HT1080 (cell line): ENCODE data around the gene MYO1D. TPM values are rescaled to one million over a fixed set of nuclear protein-coding genes. Genes with fewer than 3 reads are reported as not detected.
"Not testable (repeated sequence)": the region's sequence is repeated elsewhere in the genome, so short reads cannot be mapped to it uniquely, and the experiment has no call there.

ENCODE experiments used
- DNase-seq: peaks from one replicate; pipeline ENCODE4 v3.0.0-alpha.2; 2015; ENCODE audit warnings: low read depth
- total RNA-seq: library from RNA; depleted of rRNA; stranded (reverse); fragments of >200 nt; shearing (Covaris generic); gene quantifications from 2 replicates; pipeline ENCODE4 v1.2.3, GENCODE V29; 2014

Gene MYO1D
- total RNA-seq, 1 experiment from 2014 or later = 4.5 TPM

DNA sequence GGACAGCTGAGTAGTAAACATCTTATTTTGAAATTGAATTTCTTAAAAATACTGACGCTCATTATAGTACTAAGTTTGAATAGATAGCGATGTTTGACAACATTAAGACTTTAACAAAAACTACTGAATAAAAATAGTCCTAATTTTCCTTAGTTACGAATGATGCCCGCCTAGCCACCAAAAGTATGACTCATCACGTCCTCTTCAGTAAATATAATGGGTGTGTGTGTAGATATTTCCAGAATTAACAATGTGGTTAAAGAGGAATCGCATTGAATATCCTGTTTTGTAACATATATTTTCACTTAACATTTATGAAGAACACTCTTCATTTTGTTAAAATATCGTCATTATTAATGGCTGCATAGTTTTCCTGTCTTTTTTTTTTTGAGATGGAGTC is 187.6 kb downstream of the MYO1D start:
- DNase-seq = peak; percentile 21

DNA sequence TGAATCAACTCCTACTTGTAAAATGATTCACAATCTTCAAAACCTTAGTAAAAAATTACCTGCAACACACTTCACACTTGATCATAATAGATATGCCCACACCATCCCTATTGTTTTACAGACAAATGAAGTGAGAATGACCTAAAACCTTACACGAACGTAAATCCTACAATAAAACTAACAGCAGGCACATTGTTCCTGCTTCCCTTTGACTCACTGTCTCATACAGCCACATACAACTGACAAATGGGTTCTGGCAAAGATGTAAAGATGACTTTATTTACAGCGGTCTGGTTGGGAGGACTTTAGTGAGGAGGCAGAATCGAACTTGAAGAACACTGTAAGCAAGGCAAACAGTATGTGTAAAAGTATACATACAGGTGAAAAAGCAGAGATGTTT is 188.7 kb downstream of the MYO1D start:
- peak; percentile 10 for DNase-seq

DNA sequence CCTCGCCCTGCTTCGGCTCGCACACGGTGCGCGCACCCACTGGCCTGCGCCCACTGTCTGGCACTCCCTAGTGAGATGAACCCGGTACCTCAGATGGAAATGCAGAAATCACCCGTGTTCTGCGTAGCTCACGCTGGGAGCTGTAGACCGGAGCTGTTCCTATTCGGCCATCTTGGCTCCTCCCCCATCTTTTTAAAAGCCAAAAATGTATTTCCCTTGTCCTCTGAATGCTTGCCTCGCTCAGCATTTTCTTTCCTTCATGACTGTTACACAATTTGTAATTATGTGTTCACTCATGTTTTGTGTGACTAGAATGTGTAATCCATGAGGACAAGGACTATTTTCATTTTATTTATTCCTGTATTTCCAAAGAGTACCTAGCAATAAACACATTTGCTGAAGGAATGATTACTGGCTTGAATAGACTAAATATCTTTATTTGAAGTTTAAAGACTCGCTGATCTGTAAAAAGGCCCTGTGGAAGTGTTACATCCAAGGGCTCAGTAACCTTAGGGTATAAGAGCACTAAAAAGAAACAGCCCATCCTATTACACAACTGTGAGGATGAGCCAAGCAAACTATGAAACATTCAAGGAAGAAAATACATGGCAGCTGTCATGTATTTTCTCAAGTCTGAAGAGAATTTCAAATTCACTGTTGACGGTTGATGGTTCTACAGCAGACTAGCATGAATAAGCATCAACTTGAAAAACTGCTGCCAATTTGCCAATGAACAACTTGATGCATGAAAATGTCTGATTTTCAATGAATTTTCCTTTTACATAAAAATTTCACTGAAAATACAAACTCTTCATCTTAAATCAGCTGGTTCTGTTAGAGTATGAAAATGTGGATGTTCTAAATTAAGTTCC is 192.6 kb downstream of the MYO1D start:
- no peak for DNase-seq

DNA sequence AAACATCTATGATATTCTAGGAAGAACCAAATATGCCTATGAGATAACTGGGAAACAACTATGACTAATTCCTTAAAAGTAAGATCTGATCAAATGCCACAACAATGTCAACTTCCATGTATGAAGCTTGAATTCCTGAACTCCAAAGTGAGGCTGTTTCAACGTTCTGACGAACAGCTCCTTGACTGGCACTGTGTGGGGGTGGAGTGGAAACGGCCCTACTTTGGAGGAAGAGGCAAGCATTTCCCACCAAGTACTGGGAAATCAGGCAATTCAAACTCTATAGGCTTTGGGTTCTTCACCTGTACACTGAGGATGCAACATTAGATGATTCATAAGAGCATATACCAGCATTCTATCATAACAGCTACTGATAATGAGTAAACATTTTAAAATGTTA is 203.0 kb downstream of the MYO1D start:
- DNase-seq = no peak

DNA sequence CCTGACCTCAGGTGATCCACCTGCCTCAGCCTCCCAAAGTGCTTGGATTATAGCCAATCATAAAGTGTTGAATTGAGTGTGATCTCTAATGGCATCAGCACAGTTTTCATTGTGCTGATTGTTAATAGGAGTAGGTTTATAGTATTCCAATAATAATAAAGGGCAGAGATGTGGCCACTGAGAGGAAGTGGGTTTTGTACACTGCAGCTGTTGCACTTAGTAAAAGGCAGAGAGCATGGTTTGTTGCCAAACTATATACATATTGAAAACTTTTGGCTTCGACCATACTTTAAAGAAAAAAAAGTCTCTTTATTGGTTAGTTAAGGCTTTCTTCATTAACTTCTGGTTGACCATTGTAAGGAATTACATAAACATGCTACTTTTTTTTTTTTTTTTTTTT is 204.2 kb downstream of the MYO1D start:
- DNase-seq = no peak

DNA sequence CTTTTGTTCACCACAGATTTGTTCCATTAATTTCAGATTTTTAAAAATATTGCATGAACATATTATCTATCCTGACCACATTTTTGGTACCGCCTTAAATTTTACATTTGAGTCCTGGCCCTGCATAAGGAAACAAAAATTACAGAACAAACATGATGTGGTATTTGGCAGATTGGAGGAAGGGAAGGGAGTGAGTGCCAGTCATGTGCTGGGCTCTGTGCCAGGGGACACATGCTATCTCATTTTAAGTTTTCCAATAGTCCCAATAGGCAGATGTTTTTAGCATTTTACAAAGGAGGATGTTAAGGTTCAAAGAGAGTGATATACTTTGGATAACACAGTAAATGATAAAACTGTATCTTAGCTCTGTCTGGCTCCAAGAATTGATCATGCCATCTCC is 205.0 kb downstream of the MYO1D start:
- DNase-seq = no peak

DNA sequence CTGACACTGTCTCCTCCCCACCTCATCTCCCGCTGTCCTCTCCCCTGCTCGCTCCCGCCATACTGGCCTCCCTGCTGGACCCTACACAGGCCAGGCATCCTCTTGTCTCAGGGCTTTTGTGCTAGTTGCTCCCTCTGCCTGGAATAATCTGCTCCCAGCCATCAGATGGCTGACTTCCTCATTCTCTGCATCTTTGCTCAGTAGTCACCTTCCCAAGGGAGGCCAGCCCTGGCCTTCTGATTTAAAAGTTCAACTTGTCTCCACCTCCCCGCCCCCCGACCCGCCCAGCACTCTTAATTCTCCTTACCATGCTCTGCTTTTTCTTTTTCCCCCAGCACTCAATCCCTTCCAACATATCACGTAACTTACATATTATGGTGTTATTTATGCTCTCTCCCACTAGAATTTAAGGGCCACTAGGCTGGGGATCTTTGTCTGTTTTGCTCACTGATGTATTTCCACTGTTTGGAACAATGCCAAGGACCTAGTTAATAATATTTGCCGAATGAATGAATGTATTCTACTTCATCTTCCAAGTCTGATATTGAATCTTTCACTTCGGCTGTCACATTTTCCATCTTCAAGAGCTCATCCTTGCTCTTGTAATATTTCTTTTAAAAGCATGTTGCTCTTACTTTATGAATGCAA is 211.9 kb downstream of the MYO1D start:
- no peak for DNase-seq

DNA sequence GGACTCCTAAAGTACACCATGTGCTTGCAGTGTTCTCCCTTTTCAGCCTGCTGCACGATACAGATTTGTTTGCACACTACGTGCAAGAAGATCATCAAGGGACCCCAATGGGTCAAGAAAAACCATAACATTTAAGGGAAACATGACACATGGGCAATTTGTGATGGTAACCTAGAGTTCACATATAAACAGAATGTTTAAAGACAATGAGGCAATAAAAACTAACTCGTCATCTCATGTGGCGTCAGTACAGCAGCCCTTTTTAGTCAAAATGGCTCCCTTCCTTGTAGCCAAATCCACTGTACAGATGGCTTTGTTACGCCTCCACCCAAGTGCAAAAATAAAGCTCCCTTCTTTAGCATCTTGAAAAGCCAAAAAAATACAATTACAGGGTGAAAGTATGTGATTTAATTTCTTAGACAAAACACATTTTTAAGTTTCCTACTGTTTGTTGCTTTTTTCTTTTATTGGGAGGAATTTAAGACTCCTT is 216.4 kb downstream of the MYO1D start:
- DNase-seq = no peak

DNA sequence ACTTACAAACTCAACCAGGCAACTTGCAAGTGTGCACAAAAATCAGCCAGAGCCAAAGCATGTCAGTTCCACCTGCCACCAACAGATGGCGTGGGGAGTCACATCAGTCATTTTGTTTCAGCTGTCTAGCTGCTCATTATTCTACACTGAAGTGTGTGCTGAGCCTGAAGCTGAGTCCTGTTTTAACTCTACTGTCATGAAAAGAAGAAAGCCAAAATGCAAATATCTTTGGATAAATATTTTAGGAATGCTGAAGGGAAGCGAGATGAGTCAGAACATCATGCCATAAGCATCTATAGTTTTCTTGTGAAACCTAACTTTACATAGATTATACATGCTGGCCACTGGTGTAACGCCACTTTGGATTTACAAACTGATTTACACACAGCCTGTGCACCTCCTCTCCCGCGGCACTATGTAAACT is 217.5 kb downstream of the MYO1D start:
- DNase-seq = peak; percentile 65

DNA sequence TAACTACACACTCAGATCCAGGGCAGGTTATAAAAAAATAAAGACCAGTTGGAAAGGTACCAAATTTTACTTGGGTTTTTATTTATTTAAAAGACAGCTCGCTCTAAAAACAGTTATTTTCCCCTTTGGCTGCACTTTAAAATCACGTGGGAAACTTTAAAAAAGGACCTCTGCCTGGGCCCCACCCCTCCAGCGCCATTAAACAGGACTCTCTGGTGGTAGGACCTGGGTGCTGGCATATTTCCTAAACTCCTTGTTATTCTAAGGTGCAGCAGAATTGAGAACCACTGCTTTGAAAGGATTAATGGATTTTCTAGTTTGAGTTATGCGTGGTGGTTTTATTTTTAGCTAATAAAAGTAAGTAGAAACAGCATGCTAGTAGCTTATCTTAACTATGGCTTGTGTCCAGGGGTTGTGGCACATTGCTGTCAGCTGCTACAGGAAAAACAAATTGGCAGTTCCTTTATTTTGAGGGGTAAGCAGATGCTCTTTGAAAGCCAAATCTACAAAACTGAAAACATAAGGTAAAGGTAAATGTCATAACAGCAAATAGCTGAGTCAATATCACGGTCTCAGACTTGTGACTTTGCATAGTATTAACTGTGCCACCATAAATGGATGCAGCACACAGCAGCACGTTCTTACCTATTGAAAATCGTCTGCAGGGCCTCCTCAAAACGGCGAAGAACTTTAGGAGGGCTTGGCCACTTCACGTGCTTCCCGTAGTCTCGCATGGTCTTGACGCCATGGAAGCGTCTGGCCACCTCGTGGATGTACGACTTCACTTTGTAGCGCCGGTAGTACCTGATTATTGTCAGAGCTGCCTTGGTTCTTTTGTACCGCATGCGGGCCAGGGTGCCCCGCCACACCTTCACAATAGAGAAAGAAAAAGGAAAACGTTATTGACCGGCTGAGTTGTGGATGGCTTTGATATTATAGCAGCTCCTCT is 218.2 kb downstream of the MYO1D start:
- DNase-seq = no peak

DNA sequence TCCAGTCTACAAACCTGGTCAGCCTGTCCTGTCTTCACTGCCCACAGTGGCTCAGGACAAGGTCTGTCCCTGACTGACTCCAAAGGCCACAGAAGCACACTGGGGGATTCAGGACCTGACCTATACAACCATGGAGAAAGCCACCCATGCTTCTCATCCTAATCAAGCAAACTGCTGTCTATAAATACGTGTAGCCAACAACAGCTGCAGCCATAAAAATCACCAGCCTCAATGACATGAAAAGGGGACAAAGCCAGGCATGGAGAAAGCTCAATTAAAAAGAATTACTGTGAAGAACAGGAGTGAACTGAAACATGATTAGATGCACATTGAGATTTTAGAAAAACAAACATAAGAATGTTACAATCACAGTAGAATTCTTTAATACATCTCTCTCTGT is 220.0 kb downstream of the MYO1D start:
- no peak for DNase-seq

DNA sequence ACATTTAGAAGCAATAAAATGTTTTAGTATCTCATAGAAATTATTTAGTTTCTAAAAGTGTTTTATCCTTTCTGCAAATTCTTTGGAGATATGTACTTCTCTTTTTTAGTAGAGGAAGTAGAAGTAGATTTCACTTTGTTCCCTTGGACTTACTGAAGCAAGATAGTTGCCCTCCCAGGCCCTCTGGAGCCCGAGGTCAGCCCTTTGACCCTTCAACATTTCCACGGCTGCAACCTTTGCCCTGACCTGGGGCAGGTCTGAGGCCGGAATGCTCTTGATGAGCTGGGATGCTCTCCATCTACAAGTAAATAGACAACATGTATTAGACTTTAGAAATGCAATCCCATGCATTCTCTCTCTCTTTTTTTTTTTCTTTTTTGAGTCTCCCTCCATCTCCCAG is 222.6 kb downstream of the MYO1D start:
- DNase-seq = no peak

DNA sequence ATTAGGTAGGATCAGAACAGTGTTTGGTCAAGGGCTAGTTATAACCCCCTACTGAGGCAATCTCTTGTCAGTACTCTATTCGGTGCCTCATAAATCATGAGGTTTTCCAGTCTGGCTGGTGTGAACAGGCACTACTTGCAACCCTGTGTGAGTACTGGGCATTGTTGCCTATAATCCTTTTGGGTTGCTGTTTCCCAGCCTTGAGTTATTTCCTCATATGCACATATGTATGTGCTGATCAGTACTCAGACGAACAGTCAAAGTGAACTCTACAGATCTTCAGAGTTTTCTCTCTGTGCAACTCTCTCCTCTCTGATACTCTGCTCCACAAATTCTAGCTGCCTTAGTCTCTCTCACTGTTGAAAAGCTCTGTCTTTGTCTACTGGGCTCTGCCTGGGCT is 225.8 kb downstream of the MYO1D start:
- no peak for DNase-seq

DNA sequence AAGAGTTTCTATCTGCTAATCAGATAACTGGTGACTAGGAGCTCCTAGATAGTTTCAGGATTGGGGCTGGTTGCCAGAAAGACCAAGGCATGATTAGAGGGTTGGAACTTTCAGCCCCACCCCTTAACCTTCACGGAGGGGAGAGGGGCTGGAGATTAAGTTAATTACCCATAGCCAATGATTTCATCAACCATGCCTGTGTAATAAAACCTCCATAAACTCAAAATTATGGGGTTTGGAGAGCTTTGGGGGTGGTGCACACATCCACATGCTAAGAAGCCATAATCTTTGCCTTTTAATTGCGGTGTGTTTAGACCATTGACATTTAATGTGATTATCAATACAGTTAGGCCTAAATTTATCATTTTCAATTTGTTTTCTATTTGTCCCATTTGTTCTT is 228.5 kb downstream of the MYO1D start:
- no peak for DNase-seq

DNA sequence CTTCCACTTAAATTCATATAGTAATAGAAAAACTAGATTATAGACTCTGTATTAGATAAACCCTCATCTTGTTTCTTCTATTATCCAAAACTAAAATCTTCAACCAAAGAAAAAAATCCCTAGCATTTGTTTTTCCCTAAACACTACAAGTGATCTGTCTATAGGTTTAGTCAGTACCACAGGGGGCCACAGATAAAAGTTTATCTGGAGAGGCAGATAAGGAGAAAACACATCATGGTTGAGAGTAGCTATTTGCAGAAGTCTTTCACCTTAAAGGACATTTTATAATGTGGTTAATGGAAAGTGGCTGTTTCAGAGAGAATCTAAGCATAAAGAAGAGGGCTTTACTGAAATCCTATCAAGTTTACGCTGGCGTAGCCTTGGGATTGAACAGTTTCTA is 230.0 kb downstream of the MYO1D start:
- no peak for DNase-seq

DNA sequence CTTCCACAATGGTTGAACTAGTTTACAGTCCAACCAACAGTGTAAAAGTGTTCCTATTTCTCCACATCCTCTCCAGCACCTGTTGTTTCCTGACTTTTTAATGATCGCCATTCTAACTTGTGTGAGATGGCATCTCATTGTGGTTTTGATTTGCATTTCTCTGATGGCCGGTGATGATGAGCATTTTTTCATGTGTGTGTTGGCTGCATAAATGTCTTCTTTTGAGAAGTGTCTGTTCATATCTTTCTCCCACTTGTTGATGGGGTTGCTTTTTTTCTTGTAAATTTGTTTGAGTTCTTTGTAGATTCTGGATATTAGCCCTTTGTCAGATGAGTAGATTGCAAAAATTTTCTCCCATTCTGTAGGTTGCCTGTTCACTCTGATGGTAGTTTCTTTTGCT is 235.4 kb downstream of the MYO1D start:
- not testable (repeated sequence) for DNase-seq

DNA sequence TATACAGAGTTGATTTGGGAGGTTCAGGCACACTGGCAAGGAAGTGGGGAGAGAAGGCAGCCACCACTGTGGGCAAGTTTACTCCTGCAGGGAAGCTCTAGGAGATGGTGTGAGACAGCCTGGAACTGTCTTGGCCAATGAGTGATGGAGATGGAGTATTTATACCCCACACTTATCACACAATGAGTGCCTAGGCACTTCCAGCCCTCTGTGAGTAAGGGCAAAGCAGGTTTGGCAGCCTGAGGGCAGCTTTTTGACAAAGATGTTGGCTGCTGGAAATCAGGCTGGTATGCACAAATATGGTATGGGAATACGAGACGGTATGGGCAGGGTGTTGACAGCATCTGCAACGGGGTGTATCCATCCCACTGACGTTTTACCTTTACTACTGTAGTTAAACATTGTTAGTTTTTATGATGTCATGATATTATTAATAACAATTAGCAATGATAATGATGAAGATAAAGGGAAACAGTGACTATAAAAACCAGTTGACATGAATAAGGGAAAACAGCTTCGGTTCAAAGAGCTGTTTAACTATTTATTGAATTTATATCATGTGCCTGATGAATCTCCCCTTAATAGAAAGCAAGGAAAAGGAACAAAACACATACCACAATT is 240.2 kb downstream of the MYO1D start:
- DNase-seq = no peak

DNA sequence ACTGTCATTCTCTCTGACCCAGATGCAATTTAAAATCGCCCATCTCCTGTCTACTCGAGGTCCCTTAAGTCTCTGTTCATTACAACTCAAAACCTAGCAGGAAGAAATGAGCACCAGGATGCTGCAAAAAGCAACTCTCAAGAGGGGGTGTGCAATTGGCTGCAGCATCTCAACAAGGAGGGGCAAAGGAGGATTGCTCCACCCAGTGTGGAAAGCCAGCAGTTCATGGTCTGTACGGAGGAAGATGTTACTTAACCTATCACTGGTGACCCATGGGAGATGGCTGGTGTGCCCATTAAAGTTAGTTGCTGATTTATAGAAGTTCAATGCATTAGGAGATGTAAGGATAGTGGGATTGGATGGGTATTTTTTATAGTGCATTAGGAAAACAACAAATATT is 242.8 kb downstream of the MYO1D start:
- DNase-seq = no peak

DNA sequence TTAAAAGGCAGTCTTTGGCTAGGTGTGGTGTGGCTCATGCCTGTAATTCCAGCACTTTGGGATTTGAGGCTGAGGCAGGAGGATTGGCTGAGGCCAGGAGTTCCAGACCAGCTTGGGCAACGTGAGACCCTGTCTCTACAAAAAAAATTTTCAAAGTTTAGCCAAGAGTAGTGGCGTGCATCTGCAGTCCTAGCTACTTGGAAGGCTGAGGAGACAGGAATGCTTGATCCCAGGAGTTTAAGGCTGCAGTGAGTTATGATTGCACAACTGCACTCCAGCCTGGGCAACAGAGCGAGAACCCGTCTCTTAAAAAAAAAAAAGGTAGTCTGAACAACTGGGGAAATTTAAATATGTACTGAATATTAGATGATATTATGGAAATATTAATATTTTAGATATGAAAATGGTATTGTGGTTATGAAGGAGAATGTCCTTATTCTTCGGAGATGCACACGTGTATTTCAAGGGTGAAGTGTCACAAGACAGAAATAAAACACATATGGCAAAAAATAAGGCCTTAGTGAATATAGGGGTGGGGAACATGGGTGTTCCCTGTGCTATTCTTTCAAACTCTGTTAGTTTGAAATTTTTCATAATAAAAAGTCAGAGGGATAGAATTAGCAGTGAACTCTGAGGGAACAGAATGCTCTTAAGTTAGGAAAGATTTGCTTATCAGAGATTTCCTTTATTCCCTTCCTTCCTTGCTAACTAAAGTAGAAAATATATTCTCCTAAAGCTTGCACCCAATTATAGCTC is 245.4 kb downstream of the MYO1D start:
- no peak for DNase-seq

DNA sequence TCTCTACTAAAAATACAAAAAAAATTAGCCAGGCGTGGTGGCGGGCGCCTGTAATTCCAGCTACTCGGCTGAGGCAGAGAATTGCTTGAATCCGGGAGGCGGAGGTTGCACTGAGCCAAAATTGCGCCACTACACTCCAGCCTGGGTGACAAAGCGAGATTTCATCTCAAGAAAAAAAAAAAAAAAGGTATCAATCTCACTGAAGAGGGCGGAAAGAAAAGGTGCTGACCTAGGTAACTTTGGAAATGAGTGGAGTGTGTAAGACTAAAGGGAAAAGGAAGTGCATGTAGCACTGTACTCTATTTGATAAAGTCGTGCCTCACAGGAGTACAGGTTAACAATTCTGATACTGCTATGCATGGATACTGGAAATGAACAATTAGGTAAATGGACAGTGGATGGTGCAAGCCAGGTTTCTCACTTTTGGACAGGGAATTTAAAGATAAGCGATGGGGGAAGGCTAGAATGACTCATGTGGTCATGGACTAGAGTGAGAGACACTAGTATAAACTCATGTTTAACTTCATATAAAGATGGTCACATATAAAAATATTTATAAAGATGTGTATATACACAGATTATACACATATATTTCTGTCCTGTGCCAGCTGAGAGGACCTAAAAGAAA is 247.2 kb downstream of the MYO1D start:
- DNase-seq = no peak
